Stimulated activated CD8-positive, alpha-beta memory T cell treated with anti-CD3 and anti-CD28 coated beads, Interleukin-7, amount 100 ng/mL, for 4 hours (primary cell): ENCODE measurements around the gene IGBP1.
"Not testable (repeated sequence)": the region's sequence is repeated elsewhere in the genome, so short reads cannot be mapped to it uniquely, and the experiment has no call there.

Source experiments
- DNase-seq, 2 donors: peaks; one replicate each; pipeline ENCODE4 v3.0.0-alpha.2; 2020; ENCODE audit warnings: low read depth in 2 of 2

IGBP1 gene

GRCh38 chrX:70166601-70167590 lies 33.6 kb downstream of the IGBP1 start:
- DNase-seq: no peak

- DNase-seq: no peak
Measured at GRCh38 chrX:70168238-70169188, 35.3 kb downstream of the IGBP1 start.

- DNase-seq: no peak
Measured at GRCh38 chrX:70169281-70169680, 36.0 kb downstream of the IGBP1 start.

- no peak for DNase-seq
Measured at GRCh38 chrX:70171624-70172023, 38.4 kb downstream of the IGBP1 start.

DNA sequence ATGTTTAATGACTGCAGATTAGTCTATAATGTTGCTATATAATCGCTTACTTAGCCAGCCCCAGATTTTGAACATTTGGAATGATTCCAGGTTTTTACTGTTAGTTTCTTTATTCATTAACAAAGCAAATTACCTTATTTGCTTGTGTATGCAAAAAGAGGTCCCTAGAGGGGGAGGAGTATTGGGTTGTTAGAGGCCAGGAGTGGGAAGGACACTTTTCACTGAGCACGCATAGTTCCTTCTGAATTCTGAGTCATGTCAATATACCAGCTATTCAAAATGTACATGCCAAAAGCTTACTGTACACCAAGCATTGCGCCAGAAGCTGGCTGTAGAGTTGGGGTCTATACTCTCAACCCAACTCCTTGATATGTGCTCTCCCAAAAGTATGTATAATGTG lies 39.0 kb downstream of the IGBP1 start:
- no peak for DNase-seq

DNA sequence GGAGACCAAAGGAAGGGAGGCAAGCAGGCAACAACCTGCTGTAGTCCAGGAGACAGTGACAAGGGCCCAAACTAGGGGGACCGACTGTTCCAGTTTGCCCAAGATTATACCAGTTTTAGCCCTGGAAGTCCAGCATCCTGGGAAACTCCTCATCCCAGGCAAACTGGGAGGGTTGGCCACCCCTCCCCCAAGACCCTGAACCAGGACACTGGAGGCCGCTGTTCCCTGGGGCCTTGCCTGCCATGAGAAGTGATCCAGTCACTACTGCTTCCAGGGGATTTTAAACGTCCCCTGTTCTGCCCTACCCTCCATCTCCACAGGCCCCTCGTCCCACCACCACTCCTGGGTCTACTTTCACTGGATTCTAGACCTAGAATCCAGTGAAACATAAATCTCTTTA lies 39.7 kb downstream of the IGBP1 start:
- no peak for DNase-seq

GRCh38 chrX:70174754-70175153 lies 41.5 kb downstream of the IGBP1 start:
- DNase-seq: no peak

DNA sequence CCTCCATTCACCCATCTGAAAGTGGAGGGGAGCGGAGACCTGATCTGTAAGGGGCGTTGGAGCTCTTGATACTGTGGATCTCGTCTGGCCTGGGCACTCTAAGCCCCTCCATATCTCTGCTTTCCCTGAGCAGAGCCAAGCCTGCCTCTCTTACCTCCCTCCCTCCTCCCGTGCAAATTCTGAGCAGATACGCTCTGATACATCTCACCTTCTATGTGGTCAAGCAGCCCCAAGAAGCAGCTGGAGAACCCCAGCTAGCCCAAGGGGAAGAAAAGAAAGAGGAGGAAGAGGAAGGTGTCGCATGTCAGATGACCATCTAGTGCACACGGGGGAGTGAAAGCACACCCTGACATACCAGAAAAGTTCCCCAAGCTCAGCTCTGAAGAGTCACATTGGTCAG lies 42.1 kb downstream of the IGBP1 start:
- DNase-seq: no peak

- DNase-seq: no peak
Measured at GRCh38 chrX:70176938-70177533, 43.8 kb downstream of the IGBP1 start, which contains the start of gene DGAT2L6. Gene DGAT2L6 (plus strand): TSS chrX:70177483. CDS start chrX:70177583, 100 bp downstream.

DNA sequence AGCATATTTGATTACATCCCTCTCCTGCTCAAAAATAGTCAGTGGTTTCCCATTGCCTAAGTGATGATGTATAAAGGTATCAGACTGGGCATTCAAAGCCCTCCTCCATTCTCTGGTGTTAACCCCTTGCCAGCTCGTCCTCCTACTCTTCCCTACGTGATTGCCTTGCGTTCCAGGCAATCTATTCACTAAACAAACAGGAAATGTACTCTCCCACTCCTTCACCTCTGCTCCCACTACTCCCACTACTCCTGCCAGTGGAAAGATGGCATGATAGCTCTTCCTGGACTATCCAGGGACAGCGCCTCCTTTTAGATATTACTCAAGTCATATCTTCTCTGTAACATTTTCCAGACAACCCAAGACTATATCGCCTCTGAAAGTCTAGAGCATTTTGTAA lies 49.8 kb downstream of the IGBP1 start:
- no peak for DNase-seq

DNA sequence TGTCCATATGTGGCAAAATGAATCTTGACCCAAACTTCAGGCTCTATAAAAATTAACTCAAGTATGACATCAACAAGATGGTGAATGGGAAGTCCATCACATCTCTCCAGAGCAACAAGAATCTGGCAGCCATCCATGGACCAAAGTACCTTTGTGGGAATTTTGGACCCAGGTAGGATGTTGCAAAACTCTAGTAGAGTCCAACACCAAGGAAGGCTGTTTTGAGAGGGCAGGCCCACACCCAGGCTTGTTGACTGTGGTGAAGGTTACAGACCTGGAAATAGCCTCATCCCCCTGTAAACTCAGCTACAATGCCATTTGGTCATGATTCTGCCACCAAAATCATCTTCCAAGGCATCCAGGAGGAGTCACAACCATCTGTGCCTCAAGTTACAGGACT lies 57.0 kb downstream of the IGBP1 start:
- no peak for DNase-seq

DNA sequence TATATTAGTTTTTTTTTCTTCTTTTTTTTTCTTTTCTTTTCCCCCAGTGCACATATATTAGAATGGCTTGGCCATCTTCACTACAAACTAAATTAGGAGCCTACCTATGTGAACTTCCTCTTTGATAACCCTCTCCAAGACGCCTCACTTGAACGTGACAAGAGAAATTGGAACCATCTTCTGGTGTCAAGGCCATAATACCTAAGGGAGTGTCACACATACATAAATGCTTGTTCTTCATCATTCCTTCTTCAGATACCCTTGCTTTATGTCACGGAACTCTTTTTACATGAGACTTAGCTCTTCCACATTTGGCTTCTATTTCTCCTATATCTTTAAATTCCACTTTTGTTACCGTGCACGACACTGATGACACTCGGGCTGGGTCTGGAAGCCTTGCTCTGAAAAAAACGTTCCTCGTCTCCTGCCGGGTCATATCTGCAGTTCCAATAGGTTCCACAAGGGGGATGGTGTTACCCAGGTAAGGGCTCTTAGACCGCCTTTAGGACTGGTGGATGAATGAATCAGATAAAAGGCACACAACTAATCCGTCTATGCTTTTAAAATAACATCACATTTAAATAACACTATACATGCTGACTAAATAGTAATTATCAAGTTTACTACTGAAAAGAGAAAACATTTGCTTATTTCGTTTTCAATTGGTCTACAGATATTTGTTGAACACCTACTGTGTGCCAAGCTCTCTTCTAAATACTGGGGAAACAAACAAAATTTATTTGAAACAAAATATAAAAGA lies 63.9 kb downstream of the IGBP1 start:
- DNase-seq: peak; percentile 22 to 32

GRCh38 chrX:70201732-70202131 lies 68.5 kb downstream of the IGBP1 start:
- DNase-seq: no peak

DNA sequence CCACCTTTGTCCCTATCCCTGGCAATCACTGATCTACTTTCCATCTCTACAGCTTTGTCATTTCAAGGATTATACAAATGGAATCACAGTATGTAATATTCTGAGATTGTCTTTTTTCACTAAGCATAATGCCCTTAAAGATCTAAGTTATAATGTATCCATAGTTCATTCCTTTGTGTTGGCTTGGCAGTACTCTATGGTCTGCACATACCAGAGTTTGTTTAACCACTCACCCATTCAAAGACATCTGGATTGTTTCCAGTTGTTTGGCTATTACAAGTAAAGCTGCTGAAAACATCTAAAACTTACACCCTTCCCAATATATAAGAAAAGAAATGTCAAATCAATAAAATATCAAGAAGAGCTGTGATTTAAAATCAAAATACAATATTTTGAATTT lies 75.2 kb downstream of the IGBP1 start:
- DNase-seq: no peak

DNA sequence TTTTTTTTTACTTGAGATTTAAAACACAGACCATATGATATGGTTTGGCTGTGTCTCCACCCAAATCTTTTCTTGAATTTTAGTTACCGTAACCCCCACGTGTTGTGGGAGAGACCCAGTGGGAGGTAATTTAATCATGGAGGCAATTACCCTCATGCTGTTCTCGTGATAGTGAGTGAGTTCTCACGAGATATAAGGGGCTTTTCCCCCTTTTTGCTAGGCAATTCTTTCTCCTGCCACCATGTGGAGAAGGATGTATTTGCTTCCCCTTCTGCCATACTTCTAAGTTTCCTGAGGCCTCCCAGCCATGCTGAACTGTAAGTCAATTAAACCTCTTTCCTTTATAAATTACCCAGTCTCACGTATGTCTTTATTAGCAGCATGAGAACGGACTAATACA lies 76.3 kb downstream of the IGBP1 start:
- not testable (repeated sequence) for DNase-seq
